ENCODE data around the gene CD48.
"Not testable (repeated sequence)": the region's sequence is repeated elsewhere in the genome, so short reads cannot be mapped to it uniquely, and the experiment has no call there.

CD48 gene

GRCh38 chr1:160724465-160725242, 13.0 kb upstream of the CD48 start:
- H3K4me3 ChIP-seq (ENCODE audit: low read depth in 1 of 2, low read length in 2 of 2): no peak overlapping the region
- no peak overlapping the region for H3K27ac ChIP-seq (ENCODE audit: low read length)
- H3K4me1 ChIP-seq (ENCODE audit: control insufficient read depth in 1 of 2, insufficient read depth in 2 of 2, low read length in 2 of 2): no peaks in the 10 kb centered on the region
- H3K36me3 ChIP-seq (ENCODE audit: control insufficient read depth in 1 of 2, insufficient read depth in 2 of 2, low read length in 2 of 2): no peaks in the 10 kb centered on the region
- H3K9me3 ChIP-seq (ENCODE audit: control insufficient read depth in 1 of 2, low read length in 2 of 2): no peaks in the 10 kb centered on the region
- H3K27me3 ChIP-seq (ENCODE audit: low read depth, low read length): no peaks in the 10 kb centered on the region

GRCh38 chr1:160723332-160723731, 11.7 kb upstream of the CD48 start:
- no peaks in the 10 kb centered on the region for H3K4me1 ChIP-seq (ENCODE audit: control insufficient read depth in 1 of 2, insufficient read depth in 2 of 2, low read length in 2 of 2)
- no peaks in the 10 kb centered on the region for H3K9me3 ChIP-seq (ENCODE audit: control insufficient read depth in 1 of 2, low read length in 2 of 2)
- H3K4me3 ChIP-seq (ENCODE audit: low read depth in 1 of 2, low read length in 2 of 2): no peak overlapping the region
- H3K27ac ChIP-seq (ENCODE audit: low read length): no peak overlapping the region
- H3K27me3 ChIP-seq (ENCODE audit: low read depth, low read length): no peaks in the 10 kb centered on the region
- no peaks in the 10 kb centered on the region for H3K36me3 ChIP-seq (ENCODE audit: control insufficient read depth in 1 of 2, insufficient read depth in 2 of 2, low read length in 2 of 2)

- H3K9me3 ChIP-seq (ENCODE audit: control insufficient read depth in 1 of 2, low read length in 2 of 2): no peaks in the 10 kb centered on the region
- no peak overlapping the region for H3K4me3 ChIP-seq (ENCODE audit: low read depth in 1 of 2, low read length in 2 of 2)
- no peaks in the 10 kb centered on the region for H3K36me3 ChIP-seq (ENCODE audit: control insufficient read depth in 1 of 2, insufficient read depth in 2 of 2, low read length in 2 of 2)
- no peak overlapping the region for H3K27ac ChIP-seq (ENCODE audit: low read length)
- H3K4me1 ChIP-seq (ENCODE audit: control insufficient read depth in 1 of 2, insufficient read depth in 2 of 2, low read length in 2 of 2): no peaks in the 10 kb centered on the region
- H3K27me3 ChIP-seq (ENCODE audit: low read depth, low read length): no peaks in the 10 kb centered on the region
Measured at GRCh38 chr1:160722726-160723125, 11.1 kb upstream of the CD48 start.

GRCh38 chr1:160721473-160721872, 9.9 kb upstream of the CD48 start:
- no peak overlapping the region for H3K4me3 ChIP-seq (ENCODE audit: low read depth in 1 of 2, low read length in 2 of 2)
- H3K4me1 ChIP-seq (ENCODE audit: control insufficient read depth in 1 of 2, insufficient read depth in 2 of 2, low read length in 2 of 2): no peaks in the 10 kb centered on the region
- H3K27me3 ChIP-seq (ENCODE audit: low read depth, low read length): no peaks in the 10 kb centered on the region
- H3K27ac ChIP-seq (ENCODE audit: low read length): no peak overlapping the region
- H3K9me3 ChIP-seq (ENCODE audit: control insufficient read depth in 1 of 2, low read length in 2 of 2): no peaks in the 10 kb centered on the region
- H3K36me3 ChIP-seq (ENCODE audit: control insufficient read depth in 1 of 2, insufficient read depth in 2 of 2, low read length in 2 of 2): no peaks in the 10 kb centered on the region

GRCh38 chr1:160720356-160721085, 8.9 kb upstream of the CD48 start:
- H3K4me1 ChIP-seq (ENCODE audit: control insufficient read depth in 1 of 2, insufficient read depth in 2 of 2, low read length in 2 of 2): no peaks in the 10 kb centered on the region
- no peak overlapping the region for H3K27ac ChIP-seq (ENCODE audit: low read length)
- no peaks in the 10 kb centered on the region for H3K9me3 ChIP-seq (ENCODE audit: control insufficient read depth in 1 of 2, low read length in 2 of 2)
- no peaks in the 10 kb centered on the region for H3K27me3 ChIP-seq (ENCODE audit: low read depth, low read length)
- H3K4me3 ChIP-seq (ENCODE audit: low read depth in 1 of 2, low read length in 2 of 2): no peak overlapping the region
- no peaks in the 10 kb centered on the region for H3K36me3 ChIP-seq (ENCODE audit: control insufficient read depth in 1 of 2, insufficient read depth in 2 of 2, low read length in 2 of 2)

- Histone ChIP-seq H3K27me3 (ENCODE audit: low read depth, low read length) (no peaks in the 10 kb centered on the region), H3K36me3 (ENCODE audit: control insufficient read depth in 1 of 2, insufficient read depth in 2 of 2, low read length in 2 of 2) (no peaks in the 10 kb centered on the region), H3K27ac (ENCODE audit: low read length) (no peak overlapping the region), H3K4me1 (ENCODE audit: control insufficient read depth in 1 of 2, insufficient read depth in 2 of 2, low read length in 2 of 2) (no peaks in the 10 kb centered on the region), H3K4me3 (ENCODE audit: low read depth in 1 of 2, low read length in 2 of 2) (no peak overlapping the region), H3K9me3 (ENCODE audit: control insufficient read depth in 1 of 2, low read length in 2 of 2) (no peaks in the 10 kb centered on the region)
Measured at GRCh38 chr1:160718210-160718609, 6.6 kb upstream of the CD48 start.

- H3K4me3 ChIP-seq (ENCODE audit: low read depth in 1 of 2, low read length in 2 of 2): no peak overlapping the region
- no peaks in the 10 kb centered on the region for H3K27me3 ChIP-seq (ENCODE audit: low read depth, low read length)
- H3K4me1 ChIP-seq (ENCODE audit: control insufficient read depth in 1 of 2, insufficient read depth in 2 of 2, low read length in 2 of 2): no peaks in the 10 kb centered on the region
- H3K9me3 ChIP-seq (ENCODE audit: control insufficient read depth in 1 of 2, low read length in 2 of 2): no peaks in the 10 kb centered on the region
- H3K36me3 ChIP-seq (ENCODE audit: control insufficient read depth in 1 of 2, insufficient read depth in 2 of 2, low read length in 2 of 2): no peaks in the 10 kb centered on the region
- H3K27ac ChIP-seq (ENCODE audit: low read length): no peak overlapping the region
Measured at GRCh38 chr1:160717306-160717705, 5.7 kb upstream of the CD48 start.

- H3K27me3 ChIP-seq (ENCODE audit: low read depth, low read length): no peaks in the 10 kb centered on the region
- H3K4me3 ChIP-seq (ENCODE audit: low read depth in 1 of 2, low read length in 2 of 2): no peak overlapping the region
- no peaks in the 10 kb centered on the region for H3K4me1 ChIP-seq (ENCODE audit: control insufficient read depth in 1 of 2, insufficient read depth in 2 of 2, low read length in 2 of 2)
- no peak overlapping the region for H3K27ac ChIP-seq (ENCODE audit: low read length)
- no peaks in the 10 kb centered on the region for H3K9me3 ChIP-seq (ENCODE audit: control insufficient read depth in 1 of 2, low read length in 2 of 2)
- no peaks in the 10 kb centered on the region for H3K36me3 ChIP-seq (ENCODE audit: control insufficient read depth in 1 of 2, insufficient read depth in 2 of 2, low read length in 2 of 2)
Measured at GRCh38 chr1:160716013-160716412, 4.4 kb upstream of the CD48 start.

GRCh38 chr1:160714034-160714648, 2.5 kb upstream of the CD48 start:
- H3K4me1 ChIP-seq (ENCODE audit: control insufficient read depth in 1 of 2, insufficient read depth in 2 of 2, low read length in 2 of 2); H3K9me3 ChIP-seq (ENCODE audit: control insufficient read depth in 1 of 2, low read length in 2 of 2); H3K27me3 ChIP-seq (ENCODE audit: low read depth, low read length); H3K27ac ChIP-seq (ENCODE audit: low read length); H3K36me3 ChIP-seq (ENCODE audit: control insufficient read depth in 1 of 2, insufficient read depth in 2 of 2, low read length in 2 of 2); H3K4me3 ChIP-seq (ENCODE audit: low read depth in 1 of 2, low read length in 2 of 2): not testable (repeated sequence)

GRCh38 chr1:160713161-160713560, 1.5 kb upstream of the CD48 start:
- Histone ChIP-seq H3K9me3 (ENCODE audit: control insufficient read depth in 1 of 2, low read length in 2 of 2) (no peaks in the 10 kb centered on the region), H3K4me1 (ENCODE audit: control insufficient read depth in 1 of 2, insufficient read depth in 2 of 2, low read length in 2 of 2) (no peaks in the 10 kb centered on the region), H3K27me3 (ENCODE audit: low read depth, low read length) (no peaks in the 10 kb centered on the region), H3K27ac (ENCODE audit: low read length) (no peak overlapping the region), H3K36me3 (ENCODE audit: control insufficient read depth in 1 of 2, insufficient read depth in 2 of 2, low read length in 2 of 2) (no peaks in the 10 kb centered on the region), H3K4me3 (ENCODE audit: low read depth in 1 of 2, low read length in 2 of 2) (no peak overlapping the region)

- not testable (repeated sequence) for H3K27me3 ChIP-seq (ENCODE audit: low read depth, low read length); H3K27ac ChIP-seq (ENCODE audit: low read length); H3K4me1 ChIP-seq (ENCODE audit: control insufficient read depth in 1 of 2, insufficient read depth in 2 of 2, low read length in 2 of 2); H3K4me3 ChIP-seq (ENCODE audit: low read depth in 1 of 2, low read length in 2 of 2); H3K36me3 ChIP-seq (ENCODE audit: control insufficient read depth in 1 of 2, insufficient read depth in 2 of 2, low read length in 2 of 2); H3K9me3 ChIP-seq (ENCODE audit: control insufficient read depth in 1 of 2, low read length in 2 of 2)
Measured at GRCh38 chr1:160712525-160713080, 981 bp upstream of the CD48 start.
